Epidermal melanocyte (primary cell): Measurements from ENCODE around the gene KRTAP4-6.
"Not testable (repeated sequence)": the region's sequence is repeated elsewhere in the genome, so short reads cannot be mapped to it uniquely, and the experiment has no call there.

Source experiments
- DNase-seq: peaks from one replicate; pipeline ENCODE4 v3.0.0; 2011; ENCODE audit warnings: low spot score; ENCODE audit not compliant: insufficient read length

The KRTAP4-6 gene

GRCh38 chr17:41147531-41148204 is 7.3 kb upstream of the KRTAP4-6 start:
- no peak for DNase-seq

DNA sequence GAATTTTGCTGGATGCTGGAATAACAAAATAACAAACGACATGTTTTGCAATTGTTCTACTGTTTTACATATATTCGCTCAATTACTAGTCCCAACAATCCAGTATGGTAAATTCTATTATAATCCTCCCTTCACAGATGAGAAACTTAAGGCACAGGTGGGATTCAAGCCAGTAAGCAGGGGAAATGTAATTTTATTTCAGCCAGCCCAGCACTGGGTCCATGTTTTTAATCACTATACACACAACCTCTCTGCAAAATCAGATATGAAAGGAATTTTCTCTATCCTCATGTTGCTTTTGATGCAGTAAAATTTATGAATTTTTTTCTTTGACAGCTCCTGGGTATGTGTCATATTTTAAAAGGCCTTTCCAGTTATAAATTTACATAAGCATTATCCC is 4.9 kb upstream of the KRTAP4-6 start:
- DNase-seq: no peak

GRCh38 chr17:41144846-41145245 is 4.5 kb upstream of the KRTAP4-6 start:
- DNase-seq: no peak

DNA sequence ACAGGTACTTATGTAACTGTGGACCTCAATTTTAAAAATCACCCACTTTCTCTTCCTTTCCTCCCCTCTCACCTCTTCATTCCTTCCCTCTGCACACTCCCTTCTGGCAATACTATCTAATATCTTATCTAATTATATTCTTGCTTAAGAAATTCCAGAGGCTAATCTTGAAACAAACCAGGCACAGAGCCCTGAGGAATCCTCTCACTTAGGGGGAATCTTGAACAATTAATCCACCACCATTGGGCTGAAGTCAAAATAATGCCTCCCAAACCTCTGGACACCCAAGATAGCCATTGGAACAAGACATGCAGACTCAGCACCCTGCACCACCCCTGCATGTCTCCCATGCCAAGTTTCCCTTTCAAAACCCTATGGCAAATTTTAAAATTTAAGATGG is 1.0 kb upstream of the KRTAP4-6 start:
- no peak for DNase-seq

DNA sequence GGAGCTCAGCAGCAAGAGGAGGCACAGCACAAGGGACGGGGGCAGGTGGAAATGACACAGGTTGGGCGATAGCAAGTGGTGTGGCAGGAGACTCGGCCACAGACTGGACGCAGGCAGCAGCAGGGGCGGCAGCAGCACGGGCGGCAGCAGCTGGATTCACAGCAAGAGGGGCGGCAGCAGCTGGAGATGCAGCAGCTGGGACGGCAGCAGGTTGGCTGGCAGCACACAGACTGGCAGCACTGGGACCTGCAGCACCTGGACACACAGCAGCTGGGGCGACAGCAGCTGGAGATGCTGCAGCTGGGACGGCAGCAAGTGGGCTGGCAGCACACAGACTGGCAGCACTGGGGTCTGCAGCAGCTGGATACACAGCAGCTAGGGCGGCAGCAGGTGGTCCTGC is 479 bp downstream of the KRTAP4-6 start:
- DNase-seq: not testable (repeated sequence)

- DNase-seq: no peak
These were observed 6.2 kb downstream of the KRTAP4-6 start for GRCh38 chr17:41133880-41134735.

DNA sequence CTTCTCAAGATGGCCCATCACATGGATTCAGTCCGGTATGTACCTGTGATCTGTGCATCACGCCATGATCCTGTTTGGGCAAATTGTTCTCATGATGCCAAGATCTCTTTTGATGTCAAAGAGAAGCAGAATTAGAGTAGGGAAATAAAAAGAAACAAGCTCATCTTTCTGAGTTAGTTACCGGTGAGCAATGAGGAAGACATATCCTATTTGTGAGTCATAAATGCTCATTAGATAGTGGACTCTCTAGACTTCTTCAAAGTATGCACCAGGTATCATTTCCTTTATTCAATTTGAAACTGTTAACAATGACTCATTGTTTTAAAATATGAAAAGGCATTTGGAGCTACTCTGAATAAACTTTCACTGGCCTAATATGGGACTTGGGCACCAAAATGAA is 8.4 kb downstream of the KRTAP4-6 start:
- DNase-seq: no peak

DNA sequence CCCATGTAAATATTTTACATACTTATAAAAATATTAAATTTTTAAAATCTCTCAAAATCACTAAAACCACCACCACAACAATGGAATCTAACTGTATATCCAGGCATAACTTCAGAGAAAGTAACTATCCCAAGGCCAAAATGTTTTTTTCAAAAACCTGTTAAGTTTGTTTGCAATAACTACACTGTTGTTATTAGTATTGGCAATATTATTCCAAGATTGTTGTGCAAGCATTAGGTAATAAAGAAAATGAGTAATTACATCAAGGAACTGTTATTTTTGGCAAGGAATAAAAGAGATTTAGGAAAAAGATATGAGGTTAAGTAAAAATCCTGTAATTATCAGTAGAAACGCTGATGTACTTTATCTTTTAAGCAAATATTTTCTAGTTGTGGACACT is 13.0 kb downstream of the KRTAP4-6 start:
- DNase-seq: no peak

- DNase-seq: no peak
These were observed 13.9 kb downstream of the KRTAP4-6 start for GRCh38 chr17:41126412-41126811.

- no peak for DNase-seq
These were observed 15.3 kb downstream of the KRTAP4-6 start for GRCh38 chr17:41125064-41125463.

DNA sequence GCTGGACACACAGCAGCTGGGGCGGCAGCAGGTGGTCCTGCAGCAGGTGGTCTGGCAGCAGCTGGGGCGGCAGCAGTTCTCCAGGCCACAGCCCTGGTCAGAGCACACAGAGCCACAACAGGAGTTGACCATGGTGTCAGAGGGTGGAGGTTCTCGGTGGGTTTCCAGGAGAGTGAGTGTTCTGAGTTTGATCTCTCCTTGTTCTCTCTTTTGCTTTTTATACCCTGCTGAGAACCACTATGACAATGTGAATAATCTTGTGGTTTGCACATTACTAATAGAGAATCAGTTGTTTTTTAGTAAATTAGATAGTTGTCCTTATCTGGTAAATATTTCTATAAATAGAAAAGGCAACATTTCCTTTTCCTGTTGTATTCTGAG is 16.4 kb downstream of the KRTAP4-6 start, which contains the start of gene KRTAP4-12:
TSS of gene KRTAP4-12 (minus strand) at position 192 of the 381 bp plus-strand sequence. CDS start at position 132, 60 bp downstream.
- DNase-seq: not testable (repeated sequence)

GRCh38 chr17:41123292-41123990 is 16.9 kb downstream of the KRTAP4-6 start:
- not testable (repeated sequence) for DNase-seq

GRCh38 chr17:41121742-41122141 is 18.6 kb downstream of the KRTAP4-6 start:
- no peak for DNase-seq

GRCh38 chr17:41119696-41120690 is 20.4 kb downstream of the KRTAP4-6 start:
- DNase-seq: not testable (repeated sequence)

DNA sequence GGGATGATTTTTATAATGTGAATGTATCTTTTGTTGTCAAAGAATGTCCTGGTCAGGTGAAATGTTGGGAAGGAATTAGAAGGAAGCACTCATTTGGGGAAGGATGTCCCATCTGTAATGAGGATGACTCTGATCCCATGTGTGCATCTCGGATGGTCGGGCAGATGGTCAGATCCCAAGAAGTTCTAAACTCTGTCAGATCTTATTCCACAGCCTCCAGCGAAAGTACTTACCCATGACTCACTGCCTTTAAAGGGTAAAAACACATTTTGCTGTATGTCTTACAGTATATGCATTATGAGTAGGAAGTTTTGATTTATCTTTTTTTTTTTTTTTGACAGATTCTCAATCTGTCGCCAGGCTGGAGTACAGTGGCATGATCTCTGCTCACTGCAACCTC is 21.6 kb downstream of the KRTAP4-6 start:
- no peak for DNase-seq

DNA sequence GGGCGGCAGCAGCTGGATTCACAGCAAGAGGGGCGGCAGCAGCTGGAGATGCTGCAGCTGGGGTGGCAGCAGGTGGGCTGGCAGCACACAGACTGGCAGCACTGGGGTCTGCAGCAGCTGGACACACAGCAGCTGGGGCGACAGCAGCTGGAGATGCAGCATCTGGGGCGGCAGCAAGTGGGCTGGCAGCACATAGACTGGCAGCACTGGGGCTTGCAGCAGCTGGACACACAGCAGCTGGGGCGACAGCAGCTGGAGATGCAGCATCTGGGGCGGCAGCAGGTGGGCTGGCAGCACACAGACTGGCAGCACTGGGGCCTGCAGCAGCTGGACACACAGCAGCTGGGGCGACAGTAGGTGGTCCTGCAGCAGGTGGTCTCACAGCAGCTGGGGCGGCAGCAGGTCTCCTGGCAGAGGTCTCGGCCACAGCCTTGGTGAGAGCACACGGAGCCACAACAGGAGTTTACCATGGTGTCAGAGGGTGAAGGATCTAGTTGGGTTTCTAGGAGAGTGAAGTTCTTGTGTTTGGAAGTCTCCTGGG is 22.4 kb downstream of the KRTAP4-6 start, which contains the start of gene KRTAP4-11:
TSS of gene KRTAP4-11 (minus strand) at position 528 of the 541 bp plus-strand sequence. CDS start at position 470, 58 bp downstream.
- not testable (repeated sequence) for DNase-seq

DNA sequence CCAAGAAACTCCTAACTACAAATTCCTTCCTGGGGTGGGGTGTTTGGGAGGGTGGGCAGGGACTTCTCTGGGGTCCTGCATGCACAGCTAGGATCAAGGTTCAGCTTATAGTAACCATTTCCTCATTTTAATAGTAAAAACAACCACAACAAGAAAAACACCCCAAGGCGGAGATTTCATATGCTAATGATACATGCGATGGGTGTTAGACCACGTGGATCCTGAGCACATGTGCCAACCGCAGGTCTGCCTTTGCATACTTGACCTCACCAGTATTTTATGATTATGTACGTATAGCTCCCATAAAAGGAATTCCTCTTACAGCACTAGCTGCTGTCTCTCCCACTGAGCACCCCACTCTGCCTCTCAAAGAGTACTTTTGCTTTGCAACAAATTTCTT is 24.0 kb downstream of the KRTAP4-6 start:
- DNase-seq: no peak

- DNase-seq: no peak
These were observed 29.0 kb downstream of the KRTAP4-6 start for GRCh38 chr17:41111151-41111885.

DNA sequence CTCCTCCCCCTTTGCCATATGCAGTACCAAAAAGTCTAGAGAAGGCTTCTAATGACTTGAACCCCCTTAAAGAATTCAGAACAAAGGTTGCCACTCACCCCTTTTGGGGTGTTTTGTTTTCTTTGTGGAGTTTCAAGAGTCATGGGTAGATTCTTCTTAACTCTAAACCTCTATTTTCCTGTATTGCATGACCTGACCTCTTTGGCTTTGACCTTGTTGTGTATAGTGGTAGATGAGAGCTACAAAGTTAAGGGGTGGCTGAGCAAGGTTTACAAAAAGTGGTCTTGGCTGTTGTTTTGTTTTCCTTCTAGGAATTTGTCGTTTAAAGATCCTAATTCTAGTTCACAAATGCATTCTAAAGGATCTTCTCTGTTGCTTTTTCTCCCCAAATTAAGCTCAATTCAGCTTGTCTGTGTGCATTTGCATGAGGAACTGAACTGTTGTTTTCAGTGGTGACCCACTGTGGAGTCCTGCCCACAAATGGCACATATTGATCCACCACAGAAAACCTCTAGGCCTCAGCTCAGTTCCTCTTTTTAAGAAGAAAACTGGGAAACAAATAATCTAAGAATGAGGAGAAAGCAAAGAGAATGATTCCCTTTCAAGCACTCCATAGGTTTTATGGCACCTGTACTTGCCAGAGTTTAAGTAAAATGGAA is 31.5 kb downstream of the KRTAP4-6 start:
- DNase-seq: not testable (repeated sequence)
